ENCODE results near the gene IFITM5.

Gene IFITM5

GRCh38 chr11:266676-267439 is 32.5 kb downstream of the IFITM5 start:
- no peak for DNase-seq (ENCODE audit: low read depth)

- no peak for DNase-seq (ENCODE audit: low read depth)
These were observed 37.7 kb downstream of the IFITM5 start for GRCh38 chr11:261624-262023.

- no peak for DNase-seq (ENCODE audit: low read depth)
These were observed 39.9 kb downstream of the IFITM5 start for GRCh38 chr11:259413-259812.

GRCh38 chr11:257766-258493 is 41.4 kb downstream of the IFITM5 start:
- DNase-seq (ENCODE audit: low read depth), result no peak

GRCh38 chr11:256952-257737 is 42.2 kb downstream of the IFITM5 start:
- no peak for DNase-seq (ENCODE audit: low read depth)

- DNase-seq (ENCODE audit: low read depth), result no peak
These were observed 43.5 kb downstream of the IFITM5 start for GRCh38 chr11:255816-256215.

GRCh38 chr11:255176-255575 is 44.1 kb downstream of the IFITM5 start:
- no peak for DNase-seq (ENCODE audit: low read depth)

- no peak for DNase-seq (ENCODE audit: low read depth)
These were observed 45.4 kb downstream of the IFITM5 start for GRCh38 chr11:253886-254270.

DNA sequence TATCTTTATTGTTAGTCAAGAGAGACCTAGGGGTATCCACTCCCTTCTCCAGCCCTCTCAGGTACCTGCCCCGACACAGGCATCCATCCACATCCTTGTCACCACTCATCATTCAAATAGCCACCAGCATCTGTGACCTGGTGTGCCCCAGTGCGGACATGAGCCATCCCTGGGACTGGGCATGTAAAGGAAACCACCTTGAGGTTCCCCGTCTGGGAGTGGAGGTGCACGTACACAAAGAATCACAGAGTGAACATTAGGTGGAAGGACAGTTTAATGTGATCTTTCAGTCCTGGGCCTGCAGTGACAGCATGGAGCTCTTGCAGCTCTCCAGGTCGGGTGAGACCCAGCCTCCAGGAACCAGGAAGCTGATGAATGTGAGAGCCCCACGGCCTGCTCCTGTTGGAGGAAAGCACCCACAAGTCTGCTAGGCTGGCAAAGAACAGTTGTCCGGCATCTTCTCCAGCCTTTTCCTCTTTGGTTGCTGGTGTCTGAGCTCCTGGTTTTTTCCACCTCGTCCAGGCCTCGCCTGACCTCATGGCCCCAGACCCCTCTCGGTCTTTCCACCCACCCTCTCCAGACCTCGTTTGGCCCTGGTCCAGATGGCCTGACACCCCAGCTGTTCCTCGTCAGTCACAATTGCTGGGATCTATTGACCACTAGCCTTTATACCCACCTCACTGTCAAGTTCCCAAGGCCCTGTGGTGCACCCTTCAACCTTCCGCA is 46.0 kb downstream of the IFITM5 start:
- no peak for DNase-seq (ENCODE audit: low read depth)

- DNase-seq (ENCODE audit: low read depth), result no peak
These were observed 46.7 kb downstream of the IFITM5 start for GRCh38 chr11:252666-253065.

DNA sequence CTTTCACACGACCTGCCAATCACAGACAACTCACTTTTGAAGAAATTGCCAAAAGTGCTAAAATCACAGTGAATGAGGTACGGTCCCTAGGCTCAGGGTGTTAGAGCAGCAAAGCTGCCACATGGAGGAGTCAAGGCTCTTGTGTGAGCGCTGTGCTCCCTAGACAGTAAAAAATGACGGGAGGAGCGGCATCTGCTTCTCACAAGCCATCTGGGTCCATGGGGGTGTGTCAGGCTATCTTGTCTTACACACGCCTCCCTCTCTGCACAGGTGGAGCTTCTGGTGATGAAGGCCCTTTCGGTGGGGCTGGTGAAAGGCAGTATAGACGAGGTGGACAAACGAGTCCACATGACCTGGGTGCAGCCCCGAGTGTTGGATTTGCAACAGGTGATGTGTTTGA is 47.8 kb downstream of the IFITM5 start:
- DNase-seq (ENCODE audit: low read depth), result no peak

DNA sequence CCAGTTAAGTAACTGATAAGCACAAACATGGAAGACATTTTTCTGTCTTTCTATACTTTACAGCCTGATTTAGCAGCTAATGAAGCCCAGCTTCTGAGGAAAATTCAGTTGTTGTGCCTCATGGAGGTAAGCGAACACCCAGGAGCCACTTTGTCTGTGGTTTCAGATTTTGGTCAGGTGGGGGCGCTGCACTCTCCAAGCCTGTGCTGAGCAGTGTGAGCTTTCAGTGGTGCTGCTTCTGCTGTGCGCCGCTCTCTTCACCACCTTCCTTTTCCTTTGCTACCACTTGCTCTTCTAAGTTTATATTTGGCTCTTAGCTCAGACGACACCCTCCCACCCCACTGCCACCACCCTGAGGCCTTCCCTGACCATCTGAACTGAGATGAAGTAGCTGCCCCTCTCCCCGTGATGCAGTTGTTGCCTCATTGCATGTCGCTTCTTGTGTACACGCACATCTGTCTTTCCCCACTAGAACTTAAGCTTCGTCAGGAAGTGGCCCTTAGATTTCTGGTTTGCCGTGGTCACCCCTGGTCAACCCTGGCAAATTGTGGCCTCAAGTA is 48.5 kb downstream of the IFITM5 start:
- DNase-seq (ENCODE audit: low read depth), result peak; percentile 27

GRCh38 chr11:250274-250673 is 49.1 kb downstream of the IFITM5 start:
- no peak for DNase-seq (ENCODE audit: low read depth)

GRCh38 chr11:249062-249461 is 50.3 kb downstream of the IFITM5 start:
- DNase-seq (ENCODE audit: low read depth), result no peak
